ENCODE data around the gene SPTB.

DNA sequence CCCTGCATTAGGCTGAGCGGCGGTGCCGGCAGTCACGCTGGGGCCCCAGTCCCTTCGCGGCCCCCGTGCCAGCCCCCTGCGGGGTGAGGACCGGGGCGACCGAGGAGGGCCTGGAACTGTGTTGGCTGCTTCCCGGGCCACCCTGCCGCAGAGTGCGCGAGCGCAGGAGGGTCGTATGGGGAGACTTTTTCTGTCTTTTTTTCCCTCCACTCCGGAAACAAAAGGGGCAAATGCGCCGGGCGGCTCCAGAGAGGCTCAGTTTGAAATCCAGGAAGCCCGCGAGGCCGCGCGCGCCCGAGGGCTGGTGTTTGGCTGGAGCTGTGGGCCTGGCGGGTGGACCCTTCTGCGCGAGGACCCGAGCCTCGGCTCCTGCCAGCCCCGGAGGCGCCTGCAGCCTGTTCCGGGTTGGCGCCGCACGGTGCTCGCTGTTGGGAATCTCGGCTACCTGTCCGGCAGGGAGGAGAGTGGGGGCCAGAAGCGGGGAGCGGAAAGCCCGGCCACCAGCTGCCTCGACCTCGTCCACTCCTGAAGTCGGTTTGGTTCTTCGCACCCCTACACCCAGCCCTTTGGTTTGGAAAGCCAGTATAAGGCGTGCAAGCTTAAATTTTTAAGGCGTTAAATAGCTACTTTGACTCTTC lies 174.8 kb downstream of the SPTB start:
- TF ChIP-seq, protein P1, sequence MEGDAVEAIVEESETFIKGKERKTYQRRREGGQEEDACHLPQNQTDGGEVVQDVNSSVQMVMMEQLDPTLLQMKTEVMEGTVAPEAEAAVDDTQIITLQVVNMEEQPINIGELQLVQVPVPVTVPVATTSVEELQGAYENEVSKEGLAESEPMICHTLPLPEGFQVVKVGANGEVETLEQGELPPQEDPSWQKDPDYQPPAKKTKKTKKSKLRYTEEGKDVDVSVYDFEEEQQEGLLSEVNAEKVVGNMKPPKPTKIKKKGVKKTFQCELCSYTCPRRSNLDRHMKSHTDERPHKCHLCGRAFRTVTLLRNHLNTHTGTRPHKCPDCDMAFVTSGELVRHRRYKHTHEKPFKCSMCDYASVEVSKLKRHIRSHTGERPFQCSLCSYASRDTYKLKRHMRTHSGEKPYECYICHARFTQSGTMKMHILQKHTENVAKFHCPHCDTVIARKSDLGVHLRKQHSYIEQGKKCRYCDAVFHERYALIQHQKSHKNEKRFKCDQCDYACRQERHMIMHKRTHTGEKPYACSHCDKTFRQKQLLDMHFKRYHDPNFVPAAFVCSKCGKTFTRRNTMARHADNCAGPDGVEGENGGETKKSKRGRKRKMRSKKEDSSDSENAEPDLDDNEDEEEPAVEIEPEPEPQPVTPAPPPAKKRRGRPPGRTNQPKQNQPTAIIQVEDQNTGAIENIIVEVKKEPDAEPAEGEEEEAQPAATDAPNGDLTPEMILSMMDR (IDR thresholded peaks at IDR 0.05; ENCODE audit: borderline replicate concordance, extremely low read depth, low read length, poor library complexity, severe bottlenecking) = no peak
- TF ChIP-seq EZH2 (IDR thresholded peaks at IDR 0.05; ENCODE audit: borderline replicate concordance, low read depth, low read length, severe bottlenecking) = no peak

All from DND-41 (cell line).